WERI-Rb-1 (cell line): ENCODE measurements around the gene SRPK3.

ENCODE experiments used
- DNase-seq: peaks from one replicate; pipeline ENCODE4 v3.0.0-alpha.2; 2020
- H3K27ac ChIP-seq: fragments of 250-450 bp; sonication (Bioruptor Pico); 2 replicates; pipeline ENCODE4 v1.5.1; 2020; ENCODE audit warnings: mild to moderate bottlenecking, moderate library complexity
- H3K27me3 ChIP-seq: fragments of 250-450 bp; sonication (Bioruptor Pico); 2 replicates; pipeline ENCODE4 v1.5.1; 2021; ENCODE audit warnings: mild to moderate bottlenecking, low read depth, moderate library complexity; ENCODE audit not compliant: insufficient read depth, severe bottlenecking
- H3K36me3 ChIP-seq: fragments of 250-450 bp; sonication (Bioruptor Pico); 2 replicates; pipeline ENCODE4 v1.5.1; 2020; ENCODE audit warnings: mild to moderate bottlenecking, moderate library complexity
- H3K4me3 ChIP-seq: 2 replicates; pipeline ENCODE4 v1.5.1; 2011; ENCODE audit warnings: low read depth, mild to moderate bottlenecking, control low read depth, low read length
- H3K9me3 ChIP-seq: fragments of 250-450 bp; sonication (Bioruptor Pico); 2 replicates; pipeline ENCODE4 v1.5.1; 2021; ENCODE audit warnings: mild to moderate bottlenecking, moderate library complexity; ENCODE audit not compliant: severe bottlenecking
- TF ChIP-seq, protein P1 (sequence below): IDR thresholded peaks from 2 replicates; pipeline ENCODE4 v1.5.1; 2011; ENCODE audit warnings: low read depth, mild to moderate bottlenecking, control low read depth, inconsistent platforms, low read length

SRPK3 gene

DNA sequence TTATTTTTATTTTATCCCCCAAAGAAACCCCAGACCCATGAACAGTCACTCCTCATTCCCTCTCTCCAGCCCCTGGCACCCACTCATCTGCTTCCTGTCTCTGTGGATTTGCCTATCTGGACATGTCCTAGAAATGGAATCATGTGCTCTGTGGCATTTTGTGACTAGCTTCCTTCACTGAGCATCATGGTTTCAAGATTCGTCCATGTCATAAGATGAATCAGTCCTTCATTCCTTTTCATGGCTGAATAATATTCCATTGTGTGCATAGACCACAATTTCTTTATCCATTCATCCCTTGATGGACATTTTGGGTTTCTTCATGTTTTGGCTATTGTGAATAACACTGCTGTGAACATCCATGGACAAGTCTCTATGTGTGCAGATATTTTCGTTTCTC, 46.0 kb upstream of the SRPK3 start:
- DNase-seq, result no peak
- H3K9me3 ChIP-seq, result no peaks in the 10 kb centered on the region

DNA sequence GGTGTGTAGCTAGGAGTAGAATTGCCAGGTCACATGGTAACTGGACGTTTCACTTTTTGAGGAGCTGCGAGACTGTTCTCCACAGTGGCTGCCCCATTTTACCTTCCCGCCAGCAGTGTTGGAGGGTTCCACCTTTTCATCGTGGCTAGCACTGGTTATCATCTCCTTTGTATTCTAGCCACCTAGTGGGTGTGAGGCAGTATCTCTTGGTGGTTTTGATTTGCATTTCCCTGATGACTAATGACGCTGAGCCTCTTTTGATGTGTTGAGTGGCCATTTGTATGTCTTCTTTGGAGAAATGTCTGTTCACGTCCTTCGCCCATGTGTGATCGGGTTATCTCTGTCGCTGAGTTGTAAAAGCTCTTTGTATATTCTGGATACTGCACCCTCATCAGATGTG, 45.6 kb upstream of the SRPK3 start:
- TF ChIP-seq, protein P1, sequence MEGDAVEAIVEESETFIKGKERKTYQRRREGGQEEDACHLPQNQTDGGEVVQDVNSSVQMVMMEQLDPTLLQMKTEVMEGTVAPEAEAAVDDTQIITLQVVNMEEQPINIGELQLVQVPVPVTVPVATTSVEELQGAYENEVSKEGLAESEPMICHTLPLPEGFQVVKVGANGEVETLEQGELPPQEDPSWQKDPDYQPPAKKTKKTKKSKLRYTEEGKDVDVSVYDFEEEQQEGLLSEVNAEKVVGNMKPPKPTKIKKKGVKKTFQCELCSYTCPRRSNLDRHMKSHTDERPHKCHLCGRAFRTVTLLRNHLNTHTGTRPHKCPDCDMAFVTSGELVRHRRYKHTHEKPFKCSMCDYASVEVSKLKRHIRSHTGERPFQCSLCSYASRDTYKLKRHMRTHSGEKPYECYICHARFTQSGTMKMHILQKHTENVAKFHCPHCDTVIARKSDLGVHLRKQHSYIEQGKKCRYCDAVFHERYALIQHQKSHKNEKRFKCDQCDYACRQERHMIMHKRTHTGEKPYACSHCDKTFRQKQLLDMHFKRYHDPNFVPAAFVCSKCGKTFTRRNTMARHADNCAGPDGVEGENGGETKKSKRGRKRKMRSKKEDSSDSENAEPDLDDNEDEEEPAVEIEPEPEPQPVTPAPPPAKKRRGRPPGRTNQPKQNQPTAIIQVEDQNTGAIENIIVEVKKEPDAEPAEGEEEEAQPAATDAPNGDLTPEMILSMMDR, result no peak
- H3K27me3 ChIP-seq, result peaks cover 10% of the 10 kb centered on the region
- H3K9me3 ChIP-seq, result no peaks in the 10 kb centered on the region
- no peak overlapping the region for H3K4me3 ChIP-seq
- no peak overlapping the region for H3K27ac ChIP-seq
- DNase-seq, result no peak
- H3K36me3 ChIP-seq, result peaks cover 21% of the 10 kb centered on the region

More for the DNA sequence above, 46.0 kb upstream of the SRPK3 start:
- Histone ChIP-seq H3K4me3 (no peak overlapping the region), H3K36me3 (peaks cover 24% of the 10 kb centered on the region), H3K27me3 (peaks cover 11% of the 10 kb centered on the region), H3K27ac (no peak overlapping the region)
- TF ChIP-seq, protein P1, result no peak

DNA sequence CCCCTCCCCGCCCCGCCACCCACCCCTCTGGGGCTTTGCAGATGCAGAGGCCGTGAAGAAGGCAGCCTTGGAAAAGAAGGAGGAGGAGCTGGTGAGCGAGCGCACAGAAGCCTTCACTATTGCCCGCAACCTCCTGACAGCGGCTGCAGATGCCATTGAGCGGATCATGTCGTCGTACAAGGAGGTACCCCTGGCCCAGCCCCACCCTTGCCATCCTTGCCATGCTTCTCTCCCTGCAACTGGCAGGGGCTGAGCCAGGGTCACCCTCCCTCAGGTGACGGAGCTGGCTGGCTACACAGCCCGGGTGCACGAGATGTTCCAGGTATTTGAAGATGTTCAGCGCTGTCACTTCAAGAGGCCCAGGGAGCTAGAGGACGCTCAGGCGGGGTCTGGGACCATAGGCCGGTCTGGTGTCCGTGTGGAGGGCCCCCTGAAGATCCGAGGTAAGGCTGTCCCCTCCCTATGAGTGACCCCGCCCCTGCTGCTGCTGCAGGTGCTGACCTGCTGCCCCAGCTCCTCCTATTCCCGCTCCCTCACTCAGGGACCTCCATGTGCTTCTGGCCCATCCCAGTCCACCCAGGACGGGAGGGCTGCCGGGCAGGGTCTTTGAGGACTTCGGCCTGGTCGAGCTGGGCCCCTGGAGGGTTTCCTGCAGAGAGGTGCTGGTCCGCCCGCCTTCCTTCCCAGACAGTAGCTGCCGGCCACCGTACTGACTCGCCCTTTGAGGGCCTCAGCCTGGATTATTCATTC, 44.6 kb upstream of the SRPK3 start:
- H3K36me3 ChIP-seq, result peaks cover 17% of the 10 kb centered on the region
- no peak for DNase-seq
- H3K4me3 ChIP-seq, result no peak overlapping the region
- TF ChIP-seq, protein P1, result no peak
- H3K9me3 ChIP-seq, result no peaks in the 10 kb centered on the region
- no peak overlapping the region for H3K27ac ChIP-seq
- peaks cover 7% of the 10 kb centered on the region for H3K27me3 ChIP-seq

DNA sequence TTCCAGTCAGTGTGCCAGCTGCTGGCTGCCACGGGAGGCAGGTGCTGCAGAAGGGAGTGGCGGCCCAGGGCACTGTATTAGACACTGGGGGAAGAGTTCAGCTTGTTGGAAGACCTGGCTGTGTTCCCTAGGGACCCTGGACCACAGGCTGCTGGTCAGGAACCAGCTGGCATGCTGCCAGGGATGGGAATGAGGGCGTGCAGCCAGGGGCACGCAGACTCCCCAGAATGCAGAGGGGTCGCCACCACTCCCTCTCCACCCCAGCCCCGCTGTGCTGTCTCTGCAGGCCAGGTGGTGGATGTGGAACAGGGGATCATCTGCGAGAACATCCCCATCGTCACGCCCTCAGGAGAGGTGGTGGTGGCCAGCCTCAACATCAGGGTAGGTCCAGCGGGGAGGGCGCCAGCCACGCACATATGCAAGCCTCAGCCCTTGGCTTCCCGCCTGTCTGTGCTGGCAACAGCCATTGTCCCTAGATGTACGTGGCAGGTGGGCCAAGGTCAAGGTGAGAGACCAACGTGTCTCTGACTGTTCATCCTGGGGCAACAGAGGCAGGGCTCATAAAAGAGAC, 43.9 kb upstream of the SRPK3 start:
- TF ChIP-seq, protein P1, result no peak
- Histone ChIP-seq H3K9me3 (no peaks in the 10 kb centered on the region), H3K4me3 (no peak overlapping the region), H3K27me3 (peaks cover 7% of the 10 kb centered on the region), H3K27ac (no peak overlapping the region), H3K36me3 (peaks cover 11% of the 10 kb centered on the region)
- no peak for DNase-seq

DNA sequence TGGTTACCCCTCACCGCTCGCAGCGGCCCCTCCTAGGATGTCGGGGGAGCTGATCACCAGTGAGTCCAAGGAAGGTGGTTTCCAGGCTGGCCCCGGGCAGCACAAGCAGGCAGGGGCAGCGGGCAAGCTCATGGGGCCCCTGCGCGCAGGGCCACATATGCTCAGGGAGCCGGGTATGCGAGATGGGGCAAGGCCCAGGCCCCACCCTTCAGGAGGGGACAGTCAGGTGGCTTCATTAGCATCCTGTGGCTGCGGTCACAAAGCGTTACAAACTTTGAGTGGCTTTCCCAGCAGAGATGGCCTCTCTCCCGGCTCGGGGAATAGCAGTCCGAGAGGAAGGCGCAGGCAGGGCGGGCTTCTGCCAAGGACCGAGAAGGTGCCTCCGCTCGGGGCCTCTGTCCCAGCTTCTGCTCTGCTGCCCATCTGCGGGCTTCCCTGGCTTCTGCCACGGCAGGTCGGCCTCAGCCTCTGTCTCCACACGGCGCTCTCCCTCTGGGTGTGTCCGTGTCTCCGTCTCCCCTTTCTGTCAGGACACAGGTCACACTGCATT, 42.7 kb upstream of the SRPK3 start:
- no peak for DNase-seq
- peaks cover 10% of the 10 kb centered on the region for H3K36me3 ChIP-seq
- H3K27me3 ChIP-seq, result peaks cover 7% of the 10 kb centered on the region
- H3K27ac ChIP-seq, result no peak overlapping the region
- TF ChIP-seq, protein P1, result no peak
- H3K4me3 ChIP-seq, result no peak overlapping the region
- no peaks in the 10 kb centered on the region for H3K9me3 ChIP-seq
